Placental pericyte (primary cell): Measurements from ENCODE around the gene KRTAP19-2. TPM values are rescaled to one million over a fixed set of nuclear protein-coding genes. Genes with fewer than 3 reads are reported as not detected.

ENCODE experiments used
- small RNA-seq: library from RNA; depleted of rRNA; stranded (forward); fragments of <200 nt; gene quantifications from one replicate; pipeline ENCODE3, GENCODE V24; 2012; ENCODE audit warnings: low replicate concordance
- total RNA-seq: library from RNA; depleted of rRNA; stranded (reverse); fragments of >200 nt; gene quantifications from 2 replicates; pipeline ENCODE4 v1.2.3, GENCODE V29; 2012

Gene KRTAP19-2, protein sequence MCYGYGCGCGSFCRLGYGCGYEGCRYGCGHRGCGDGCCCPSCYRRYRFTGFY
- not detected in 2 replicates for total RNA-seq

DNA sequence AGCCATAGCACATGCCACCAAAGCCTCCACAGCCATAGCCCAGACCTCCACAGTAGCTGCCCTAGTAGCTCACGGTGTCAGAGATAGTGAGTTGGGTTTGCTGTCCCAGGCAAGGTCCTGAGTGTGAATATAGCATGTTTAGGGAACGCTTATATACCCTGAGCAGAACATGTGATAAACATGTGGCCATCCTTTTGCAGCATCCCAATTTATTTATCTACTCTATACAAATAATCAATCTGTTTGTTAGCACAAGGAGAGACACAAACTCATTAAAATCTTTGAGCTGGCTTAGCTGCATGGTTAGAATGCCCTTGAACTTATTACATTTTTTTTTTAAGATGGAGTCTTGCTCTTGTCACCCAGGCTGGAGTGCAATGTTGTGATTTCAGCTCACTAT lies at the start of gene KRTAP19-2:
Gene KRTAP19-2 (minus strand): TSS at position 101 of the 400 bp plus-strand sequence. CDS start 88 bp downstream, at position 13.

DNA sequence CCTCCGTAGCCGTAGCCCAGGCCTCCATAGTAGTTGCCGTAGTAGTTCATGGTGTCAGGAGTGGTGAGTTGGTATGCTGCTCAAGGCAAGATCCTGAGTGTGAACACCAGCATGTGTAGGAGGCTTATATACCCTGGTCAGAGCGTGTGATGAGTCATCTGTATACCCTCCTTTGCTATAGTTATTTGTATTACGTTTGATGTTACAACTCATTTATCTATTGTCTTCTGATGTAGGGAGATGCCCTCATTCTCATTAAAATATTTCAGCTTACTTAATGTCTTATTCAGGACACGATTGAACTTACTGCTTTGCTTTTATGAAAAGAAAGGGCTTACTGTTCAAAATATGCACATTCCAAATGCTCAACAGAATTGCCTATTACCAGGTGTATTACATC lies 14.8 kb upstream of the KRTAP19-2 start, which contains the start of gene KRTAP19-5:
Gene KRTAP19-5 (minus strand): TSS at position 101 of the 400 bp plus-strand sequence. CDS start 51 bp downstream, at position 50.

DNA sequence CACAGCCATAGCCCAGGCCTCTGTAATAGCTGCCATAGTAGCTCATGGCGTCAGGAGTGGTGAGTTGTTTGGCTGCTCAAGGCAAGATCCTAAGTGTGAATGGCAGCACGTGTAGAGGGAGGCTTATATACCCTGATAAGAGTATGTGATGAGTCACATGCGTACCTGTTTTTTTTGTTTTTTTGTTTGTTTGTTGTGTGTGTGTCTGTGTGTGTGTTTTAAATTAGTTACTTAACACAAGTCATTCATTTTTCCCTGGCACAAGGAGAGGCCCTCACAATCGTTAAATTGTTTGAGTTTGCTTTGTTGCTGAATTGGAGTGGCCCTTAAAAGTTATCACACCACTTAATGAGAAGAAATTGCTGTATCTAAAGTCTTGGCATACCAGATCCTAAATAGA lies 9.8 kb upstream of the KRTAP19-2 start, which contains the start of gene KRTAP19-4:
Gene KRTAP19-4 (minus strand): TSS at position 101 of the 400 bp plus-strand sequence. CDS start 55 bp downstream, at position 46.

DNA sequence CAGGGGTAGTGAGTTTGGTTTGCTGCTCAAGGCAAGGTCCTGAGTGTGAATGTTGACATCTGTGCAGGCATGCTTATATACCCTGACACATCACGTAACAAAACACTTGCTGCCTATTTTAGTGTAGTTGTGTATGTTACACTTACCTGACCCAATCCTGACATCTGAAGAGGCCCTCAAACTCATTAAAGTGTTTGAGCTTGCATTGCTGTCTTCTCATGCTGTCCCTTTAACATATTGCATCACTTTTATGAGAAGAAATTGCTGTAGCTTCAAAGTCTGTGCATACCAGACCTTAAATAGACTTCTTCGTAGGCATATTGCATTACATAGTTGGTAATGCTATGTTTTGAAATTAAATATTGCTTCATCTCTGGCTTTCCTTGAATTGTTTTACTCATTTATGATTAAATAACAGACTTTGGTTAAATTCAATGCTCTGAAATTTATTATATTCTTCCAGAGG lies 4.8 kb upstream of the KRTAP19-2 start, which contains the start of gene KRTAP19-3:
Gene KRTAP19-3 (minus strand): TSS at position 51 of the 466 bp plus-strand sequence. CDS start 56 bp downstream, outside the sequence.

DNA sequence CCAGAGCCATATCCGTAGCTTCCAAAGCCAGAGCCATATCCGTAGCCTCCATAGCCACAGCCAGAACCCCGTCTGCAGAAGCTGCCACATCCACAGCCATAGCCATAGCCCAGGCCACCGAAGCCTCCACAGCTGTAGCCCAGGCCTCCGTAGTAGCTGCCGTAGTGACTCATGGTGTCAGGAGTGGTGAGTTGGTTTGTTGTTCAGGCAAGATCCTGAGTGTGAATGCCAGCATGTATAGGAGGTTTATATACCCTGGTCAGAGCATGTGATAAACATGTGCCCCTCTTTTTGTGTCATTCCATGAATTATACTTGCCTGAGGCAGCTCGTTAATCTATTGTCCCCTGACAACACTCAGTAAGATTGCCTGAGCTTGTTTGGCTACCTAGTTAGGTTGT lies 7.1 kb downstream of the KRTAP19-2 start, which contains the start of gene KRTAP19-1:
Gene KRTAP19-1 (minus strand): TSS at position 223 of the 400 bp plus-strand sequence. CDS start 50 bp downstream, at position 173.

DNA sequence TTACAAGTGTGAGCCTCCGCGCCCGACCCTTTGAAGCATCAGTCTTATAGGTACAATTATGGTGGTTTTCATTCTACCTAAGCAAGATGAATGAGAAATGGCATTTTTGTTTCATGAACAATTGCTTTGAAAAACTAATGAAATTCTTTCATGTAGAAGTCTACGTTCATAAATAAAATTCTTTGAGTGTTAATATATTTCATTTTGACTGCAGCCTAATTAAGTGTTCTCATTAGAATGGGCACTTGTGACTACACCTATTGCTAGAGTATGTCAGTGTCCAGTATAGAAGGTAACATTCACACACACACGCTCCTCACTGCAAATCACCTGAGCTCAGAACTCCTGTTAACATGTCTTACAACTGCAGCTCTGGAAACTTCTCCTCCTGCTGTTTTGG lies 47.3 kb downstream of the KRTAP19-2 start, which contains the start of gene KRTAP15-1:
Gene KRTAP15-1 (plus strand): TSS at position 301 of the 400 bp plus-strand sequence. CDS start 53 bp downstream, at position 354.

Small RNAs within 50 kb of the gene (small RNA-seq; reads per million reads assigned to genes)
- gene AP000567.1, result not detected
- gene KRTAP19-10P, result not detected
- gene KRTAP19-11P, result not detected
- gene KRTAP19-9P, result not detected

Other genes starting within 250 kb of the KRTAP19-2 start
- gene KRTAP24-1, start 204.5 kb downstream of the KRTAP19-2 start, total RNA-seq, result not detected in 2 replicates
- not detected in 2 replicates for gene KRTAP25-1, start 197.9 kb downstream of the KRTAP19-2 start, total RNA-seq
- not detected in 2 replicates for gene KRTAP26-1, start 167.1 kb downstream of the KRTAP19-2 start, total RNA-seq
- not detected in 2 replicates for gene KRTAP27-1, start 149.7 kb downstream of the KRTAP19-2 start, total RNA-seq
- not detected in 2 replicates for gene KRTAP23-1, start 138.8 kb downstream of the KRTAP19-2 start, total RNA-seq
- gene KRTAP13-2, start 115.2 kb downstream of the KRTAP19-2 start, total RNA-seq, result not detected in 2 replicates
- gene KRTAP13-1, start 91.4 kb downstream of the KRTAP19-2 start, total RNA-seq, result not detected in 2 replicates
- gene KRTAP13-3, start 61.5 kb downstream of the KRTAP19-2 start, total RNA-seq, result not detected in 2 replicates
- gene KRTAP13-4, start 57.2 kb downstream of the KRTAP19-2 start, total RNA-seq, result not detected in 2 replicates
- gene KRTAP15-1, start 47.2 kb downstream of the KRTAP19-2 start, total RNA-seq, result not detected in 2 replicates
- gene KRTAP19-1, start 7.1 kb downstream of the KRTAP19-2 start, total RNA-seq, result not detected in 2 replicates
- gene KRTAP19-3, start 4.6 kb upstream of the KRTAP19-2 start, total RNA-seq, result not detected in 2 replicates
- not detected in 2 replicates for gene KRTAP19-4, start 9.7 kb upstream of the KRTAP19-2 start, total RNA-seq
- gene KRTAP19-5, start 14.7 kb upstream of the KRTAP19-2 start, total RNA-seq, result not detected in 2 replicates
- not detected in 2 replicates for gene KRTAP19-6, start 54.4 kb upstream of the KRTAP19-2 start, total RNA-seq
- gene KRTAP19-7, start 73.9 kb upstream of the KRTAP19-2 start, total RNA-seq, result not detected in 2 replicates
- gene KRTAP22-2, start 103.0 kb upstream of the KRTAP19-2 start, total RNA-seq, result not detected in 2 replicates
- not detected in 2 replicates for gene KRTAP6-3, start 105.0 kb upstream of the KRTAP19-2 start, total RNA-seq
- not detected in 2 replicates for gene KRTAP6-2, start 111.5 kb upstream of the KRTAP19-2 start, total RNA-seq
- not detected in 2 replicates for gene KRTAP22-1, start 113.7 kb upstream of the KRTAP19-2 start, total RNA-seq
- gene KRTAP6-1, start 126.5 kb upstream of the KRTAP19-2 start, total RNA-seq, result not detected in 2 replicates
- gene KRTAP20-1, start 129.0 kb upstream of the KRTAP19-2 start, total RNA-seq, result not detected in 2 replicates
- gene KRTAP20-4, start 133.2 kb upstream of the KRTAP19-2 start, total RNA-seq, result not detected in 2 replicates
- gene KRTAP20-2, start 147.8 kb upstream of the KRTAP19-2 start, total RNA-seq, result not detected in 2 replicates
- gene KRTAP20-3, start 155.4 kb upstream of the KRTAP19-2 start, total RNA-seq, result not detected in 2 replicates
- gene KRTAP21-3, start 231.3 kb upstream of the KRTAP19-2 start, total RNA-seq, result not detected in 2 replicates